ENCODE results near the gene CGB3.
A peak's percentile ranks its signal among the peaks of the same experiment; 100 is the strongest.
"Not testable (repeated sequence)": the region's sequence is repeated elsewhere in the genome, so short reads cannot be mapped to it uniquely, and the experiment has no call there.

DNA sequence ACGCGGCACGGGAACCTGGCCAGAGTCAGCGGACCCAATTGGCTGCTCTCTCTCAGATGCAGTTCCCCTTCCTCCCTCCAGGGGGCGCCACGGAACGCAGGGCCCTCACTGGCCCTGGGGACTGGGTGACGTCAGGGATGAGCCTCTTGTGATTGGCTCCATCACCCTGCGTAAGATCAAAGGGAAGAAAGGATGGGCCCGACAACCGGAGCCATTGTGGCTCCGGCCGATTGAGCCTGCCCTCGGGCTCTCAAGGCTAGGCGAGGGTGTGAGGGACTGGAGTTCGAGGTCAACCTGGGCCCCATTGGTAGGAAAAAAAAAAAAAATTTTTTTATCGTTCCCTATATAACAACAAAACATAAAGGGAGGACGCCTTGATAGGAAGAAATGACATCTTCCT, 12.7 kb upstream of the CGB3 start, which contains the start of gene CGB1:
- TF ChIP-seq RAD21 (IDR thresholded peaks at IDR 0.05; ENCODE audit: low read length); SIN3A (IDR thresholded peaks at IDR 0.05; ENCODE audit: borderline replicate concordance, low read depth, low read length); FOXM1 (IDR thresholded peaks at IDR 0.05; ENCODE audit: low read depth); EP300 (IDR thresholded peaks at IDR 0.05; ENCODE audit: borderline replicate concordance in 1 of 2, low read depth in 1 of 2, low read length in 1 of 2); EZH2phosphoT487 (IDR thresholded peaks at IDR 0.05; ENCODE audit: borderline replicate concordance, low read depth); YY1 (IDR thresholded peaks at IDR 0.05; ENCODE audit: low read depth); TEAD4 (IDR thresholded peaks at IDR 0.05; ENCODE audit: borderline replicate concordance, insufficient read depth); NFIC (IDR thresholded peaks at IDR 0.05; ENCODE audit: borderline replicate concordance): not testable (repeated sequence)
- TF ChIP-seq, protein P1, sequence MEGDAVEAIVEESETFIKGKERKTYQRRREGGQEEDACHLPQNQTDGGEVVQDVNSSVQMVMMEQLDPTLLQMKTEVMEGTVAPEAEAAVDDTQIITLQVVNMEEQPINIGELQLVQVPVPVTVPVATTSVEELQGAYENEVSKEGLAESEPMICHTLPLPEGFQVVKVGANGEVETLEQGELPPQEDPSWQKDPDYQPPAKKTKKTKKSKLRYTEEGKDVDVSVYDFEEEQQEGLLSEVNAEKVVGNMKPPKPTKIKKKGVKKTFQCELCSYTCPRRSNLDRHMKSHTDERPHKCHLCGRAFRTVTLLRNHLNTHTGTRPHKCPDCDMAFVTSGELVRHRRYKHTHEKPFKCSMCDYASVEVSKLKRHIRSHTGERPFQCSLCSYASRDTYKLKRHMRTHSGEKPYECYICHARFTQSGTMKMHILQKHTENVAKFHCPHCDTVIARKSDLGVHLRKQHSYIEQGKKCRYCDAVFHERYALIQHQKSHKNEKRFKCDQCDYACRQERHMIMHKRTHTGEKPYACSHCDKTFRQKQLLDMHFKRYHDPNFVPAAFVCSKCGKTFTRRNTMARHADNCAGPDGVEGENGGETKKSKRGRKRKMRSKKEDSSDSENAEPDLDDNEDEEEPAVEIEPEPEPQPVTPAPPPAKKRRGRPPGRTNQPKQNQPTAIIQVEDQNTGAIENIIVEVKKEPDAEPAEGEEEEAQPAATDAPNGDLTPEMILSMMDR (IDR thresholded peaks at IDR 0.05), result peak; percentile 52
- TF ChIP-seq, protein P2, sequence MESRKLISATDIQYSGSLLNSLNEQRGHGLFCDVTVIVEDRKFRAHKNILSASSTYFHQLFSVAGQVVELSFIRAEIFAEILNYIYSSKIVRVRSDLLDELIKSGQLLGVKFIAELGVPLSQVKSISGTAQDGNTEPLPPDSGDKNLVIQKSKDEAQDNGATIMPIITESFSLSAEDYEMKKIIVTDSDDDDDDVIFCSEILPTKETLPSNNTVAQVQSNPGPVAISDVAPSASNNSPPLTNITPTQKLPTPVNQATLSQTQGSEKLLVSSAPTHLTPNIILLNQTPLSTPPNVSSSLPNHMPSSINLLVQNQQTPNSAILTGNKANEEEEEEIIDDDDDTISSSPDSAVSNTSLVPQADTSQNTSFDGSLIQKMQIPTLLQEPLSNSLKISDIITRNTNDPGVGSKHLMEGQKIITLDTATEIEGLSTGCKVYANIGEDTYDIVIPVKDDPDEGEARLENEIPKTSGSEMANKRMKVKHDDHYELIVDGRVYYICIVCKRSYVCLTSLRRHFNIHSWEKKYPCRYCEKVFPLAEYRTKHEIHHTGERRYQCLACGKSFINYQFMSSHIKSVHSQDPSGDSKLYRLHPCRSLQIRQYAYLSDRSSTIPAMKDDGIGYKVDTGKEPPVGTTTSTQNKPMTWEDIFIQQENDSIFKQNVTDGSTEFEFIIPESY (IDR thresholded peaks at IDR 0.05; ENCODE audit: borderline replicate concordance, low read depth), result not testable (repeated sequence)
